Measurements from ENCODE around the gene DCC. TPM values are rescaled to one million over a fixed set of nuclear protein-coding genes. Genes with fewer than 3 reads are reported as not detected.

The DCC gene
- polyA plus RNA-seq, 1 experiment, result 0.15 TPM

DNA sequence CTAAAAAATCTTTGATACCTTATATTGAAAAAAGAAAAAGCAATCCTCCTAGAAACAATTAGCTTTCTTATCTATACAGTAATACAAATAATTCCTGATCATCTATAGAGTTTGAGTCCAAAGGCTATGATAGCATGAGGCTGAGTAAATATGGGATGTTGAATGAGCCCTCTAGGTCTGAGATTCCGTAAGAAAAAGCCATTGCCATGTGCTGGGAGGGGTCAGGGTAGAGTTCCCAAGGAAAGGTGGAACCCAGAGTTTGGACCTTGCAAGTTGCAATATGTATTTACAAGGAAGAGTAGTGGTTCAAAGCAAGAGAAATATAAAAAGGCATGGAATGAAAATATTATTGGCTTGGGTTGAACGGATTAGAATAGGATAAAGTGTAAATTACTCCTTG is 178.1 kb downstream of the DCC start:
- H3K27me3 ChIP-seq (ENCODE audit: control insufficient read depth, insufficient read depth, low read length), result no peaks in the 10 kb centered on the region
- H3K4me3 ChIP-seq (ENCODE audit: low read depth, low read length), result no peak overlapping the region
- DNase-seq (ENCODE audit: low read depth), result no peak
- POLR2A ChIA-PET, result no interaction called here
- H3K36me3 ChIP-seq (ENCODE audit: control insufficient read depth, insufficient read depth, low read length), result no peaks in the 10 kb centered on the region
- CTCF ChIA-PET, result no interaction called here
- TF ChIP-seq, protein P1, sequence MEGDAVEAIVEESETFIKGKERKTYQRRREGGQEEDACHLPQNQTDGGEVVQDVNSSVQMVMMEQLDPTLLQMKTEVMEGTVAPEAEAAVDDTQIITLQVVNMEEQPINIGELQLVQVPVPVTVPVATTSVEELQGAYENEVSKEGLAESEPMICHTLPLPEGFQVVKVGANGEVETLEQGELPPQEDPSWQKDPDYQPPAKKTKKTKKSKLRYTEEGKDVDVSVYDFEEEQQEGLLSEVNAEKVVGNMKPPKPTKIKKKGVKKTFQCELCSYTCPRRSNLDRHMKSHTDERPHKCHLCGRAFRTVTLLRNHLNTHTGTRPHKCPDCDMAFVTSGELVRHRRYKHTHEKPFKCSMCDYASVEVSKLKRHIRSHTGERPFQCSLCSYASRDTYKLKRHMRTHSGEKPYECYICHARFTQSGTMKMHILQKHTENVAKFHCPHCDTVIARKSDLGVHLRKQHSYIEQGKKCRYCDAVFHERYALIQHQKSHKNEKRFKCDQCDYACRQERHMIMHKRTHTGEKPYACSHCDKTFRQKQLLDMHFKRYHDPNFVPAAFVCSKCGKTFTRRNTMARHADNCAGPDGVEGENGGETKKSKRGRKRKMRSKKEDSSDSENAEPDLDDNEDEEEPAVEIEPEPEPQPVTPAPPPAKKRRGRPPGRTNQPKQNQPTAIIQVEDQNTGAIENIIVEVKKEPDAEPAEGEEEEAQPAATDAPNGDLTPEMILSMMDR (IDR thresholded peaks at IDR 0.05; ENCODE audit: insufficient read depth, low read depth, low read length), result no peak

DNA sequence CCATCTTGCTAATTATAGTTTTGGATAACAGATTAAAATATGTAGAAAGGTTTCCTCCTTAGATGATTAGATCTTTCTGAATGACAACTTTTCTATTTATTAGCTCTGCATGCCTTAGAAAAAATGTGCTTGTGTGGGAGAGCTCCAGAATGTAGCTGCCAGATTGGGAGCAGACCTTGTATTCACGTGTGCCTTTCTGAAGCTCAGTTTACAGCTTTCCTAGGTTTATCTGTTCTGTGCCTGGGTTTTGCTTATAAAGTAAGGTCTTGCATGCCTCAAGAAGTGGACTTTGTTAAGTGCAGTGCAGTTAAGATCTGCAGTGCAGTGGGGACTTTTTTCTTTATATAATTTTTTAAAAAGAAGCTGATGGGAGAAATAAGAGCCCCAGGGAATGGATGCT is 179.0 kb downstream of the DCC start:
- Histone ChIP-seq H3K36me3 (ENCODE audit: control insufficient read depth, insufficient read depth, low read length) (no peaks in the 10 kb centered on the region), H3K27me3 (ENCODE audit: control insufficient read depth, insufficient read depth, low read length) (no peaks in the 10 kb centered on the region), H3K4me3 (ENCODE audit: low read depth, low read length) (no peak overlapping the region)
- TF ChIP-seq, protein P1 (IDR thresholded peaks at IDR 0.05; ENCODE audit: insufficient read depth, low read depth, low read length), result no peak
- DNase-seq (ENCODE audit: low read depth), result no peak
- POLR2A ChIA-PET, result no interaction called here
- CTCF ChIA-PET, result interaction anchor here (0.7 kb wide), 1 partner anchor 18 kb away, joined by 3 read pairs; no protein-coding TSS in a partner anchor

DNA sequence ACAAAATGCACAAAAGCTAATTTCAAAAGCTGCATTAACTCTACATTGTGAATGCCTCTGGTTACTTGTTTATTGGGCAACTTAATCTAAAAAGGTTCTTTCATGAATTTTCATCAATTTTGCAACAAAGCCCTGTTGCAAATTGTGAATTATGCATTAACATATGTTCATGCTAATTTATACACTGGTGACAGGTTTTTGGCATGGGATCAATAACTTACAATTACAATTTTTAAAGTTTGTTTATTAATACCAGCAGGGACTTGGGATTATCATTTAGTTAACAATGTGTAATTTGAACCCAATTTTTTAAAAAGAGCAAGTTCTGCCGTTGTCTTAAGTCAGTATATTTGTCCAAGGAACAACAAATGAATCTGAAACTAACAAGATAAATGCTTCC is 183.6 kb downstream of the DCC start:
- ChIA-PET CTCF (no interaction called here), POLR2A (no interaction called here)
- Histone ChIP-seq H3K36me3 (ENCODE audit: control insufficient read depth, insufficient read depth, low read length) (no peaks in the 10 kb centered on the region), H3K4me3 (ENCODE audit: low read depth, low read length) (no peak overlapping the region), H3K27me3 (ENCODE audit: control insufficient read depth, insufficient read depth, low read length) (no peaks in the 10 kb centered on the region)
- TF ChIP-seq, protein P1 (IDR thresholded peaks at IDR 0.05; ENCODE audit: insufficient read depth, low read depth, low read length), result no peak
- DNase-seq (ENCODE audit: low read depth), result no peak

DNA sequence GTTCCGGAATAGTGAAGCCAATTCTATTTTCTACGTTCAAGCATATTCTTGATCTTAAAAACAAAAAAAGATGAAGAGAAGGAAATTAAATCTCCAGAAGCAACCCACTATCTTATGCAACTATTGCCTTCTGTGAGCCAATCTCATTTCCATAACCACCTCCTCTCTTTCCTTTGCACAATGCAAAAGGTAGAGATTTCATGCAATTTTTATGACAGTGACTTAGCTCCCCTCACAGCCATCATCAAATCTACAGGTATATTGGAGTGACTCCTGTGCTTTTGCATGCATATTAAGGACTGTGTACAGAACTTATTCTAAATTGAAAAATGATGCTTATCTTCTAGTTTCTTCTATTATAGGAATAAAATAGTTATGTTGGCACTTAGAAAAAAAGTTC is 191.8 kb downstream of the DCC start:
- H3K27me3 ChIP-seq (ENCODE audit: control insufficient read depth, insufficient read depth, low read length), result no peaks in the 10 kb centered on the region
- H3K36me3 ChIP-seq (ENCODE audit: control insufficient read depth, insufficient read depth, low read length), result no peaks in the 10 kb centered on the region
- ChIA-PET POLR2A (no interaction called here), CTCF (no interaction called here)
- TF ChIP-seq, protein P1 (IDR thresholded peaks at IDR 0.05; ENCODE audit: insufficient read depth, low read depth, low read length), result no peak
- no peak overlapping the region for H3K4me3 ChIP-seq (ENCODE audit: low read depth, low read length)
- DNase-seq (ENCODE audit: low read depth), result no peak

DNA sequence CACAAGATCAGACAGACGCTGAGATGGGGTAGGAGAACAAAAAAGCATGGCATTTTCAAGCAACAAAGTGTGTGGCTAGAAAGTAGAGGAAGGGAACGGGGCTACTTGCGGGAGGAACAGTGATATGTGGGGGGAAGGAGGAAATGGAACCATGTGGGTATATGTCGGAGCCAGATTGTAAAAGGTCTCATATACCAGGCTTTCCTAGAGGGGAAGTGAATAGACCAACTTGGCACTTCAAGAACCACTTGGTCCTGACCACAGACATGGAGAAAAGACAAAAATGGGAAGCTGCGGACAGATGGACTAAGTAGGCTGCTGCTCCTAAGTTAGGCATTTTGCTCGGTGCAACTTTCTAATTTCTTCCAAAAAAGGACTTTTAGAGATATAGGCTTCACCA is 196.0 kb downstream of the DCC start:
- no peak for DNase-seq (ENCODE audit: low read depth)
- CTCF ChIA-PET, result no interaction called here
- H3K36me3 ChIP-seq (ENCODE audit: control insufficient read depth, insufficient read depth, low read length), result no peaks in the 10 kb centered on the region
- TF ChIP-seq, protein P1 (IDR thresholded peaks at IDR 0.05; ENCODE audit: insufficient read depth, low read depth, low read length), result no peak
- H3K4me3 ChIP-seq (ENCODE audit: low read depth, low read length), result no peak overlapping the region
- H3K27me3 ChIP-seq (ENCODE audit: control insufficient read depth, insufficient read depth, low read length), result no peaks in the 10 kb centered on the region
- POLR2A ChIA-PET, result no interaction called here
